Fibroblast of peridontal ligament (primary cell): ENCODE measurements around the gene FAM171A2.
A peak's percentile ranks its signal among the peaks of the same experiment; 100 is the strongest.
"Not testable (repeated sequence)": the region's sequence is repeated elsewhere in the genome, so short reads cannot be mapped to it uniquely, and the experiment has no call there.

Experiments used
- DNase-seq: peaks from one replicate; pipeline ENCODE4 v3.0.0-alpha.2; 2010; ENCODE audit errors: extremely low read depth

FAM171A2 gene

GRCh38 chr17:44363613-44364159, at the start of gene FAM171A2:
FAM171A2 (minus strand) TSS chr17:44363853; CDS start chr17:44363714, 139 bp downstream.
- DNase-seq = peak; percentile 22

DNA sequence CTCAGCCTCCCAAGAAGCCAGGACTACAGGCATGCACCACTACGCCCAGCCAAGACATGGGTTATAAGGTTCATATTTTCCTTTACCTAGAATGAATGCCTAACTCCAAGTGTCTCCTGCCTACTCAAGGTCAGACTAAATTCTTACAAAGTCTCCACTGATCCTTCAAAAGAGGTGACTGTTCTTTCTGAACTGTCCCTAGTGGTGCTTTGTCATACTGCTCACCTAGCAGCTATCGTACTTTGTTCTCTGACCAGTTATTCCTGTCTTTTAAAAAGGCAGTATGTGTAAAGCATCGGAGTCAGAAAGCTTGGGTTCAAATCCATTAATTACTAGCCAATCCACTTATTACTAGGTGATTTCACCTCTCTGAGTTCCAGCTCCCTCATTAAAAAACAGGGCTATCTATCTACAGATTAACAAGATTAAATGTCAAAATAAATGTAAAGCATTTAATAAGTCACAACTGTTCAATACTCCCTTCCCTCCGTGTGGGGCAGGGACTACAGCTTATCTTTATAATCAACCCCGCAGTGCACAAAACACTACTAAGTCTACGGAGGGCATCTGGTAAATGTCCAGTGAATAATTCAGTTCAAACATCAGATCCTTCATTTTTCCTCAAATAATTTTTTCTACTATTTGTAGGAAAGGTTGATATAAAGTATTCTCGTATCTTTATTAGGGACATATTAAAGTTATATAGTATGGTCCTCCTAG, 45.8 kb upstream of the FAM171A2 start:
- no peak for DNase-seq

DNA sequence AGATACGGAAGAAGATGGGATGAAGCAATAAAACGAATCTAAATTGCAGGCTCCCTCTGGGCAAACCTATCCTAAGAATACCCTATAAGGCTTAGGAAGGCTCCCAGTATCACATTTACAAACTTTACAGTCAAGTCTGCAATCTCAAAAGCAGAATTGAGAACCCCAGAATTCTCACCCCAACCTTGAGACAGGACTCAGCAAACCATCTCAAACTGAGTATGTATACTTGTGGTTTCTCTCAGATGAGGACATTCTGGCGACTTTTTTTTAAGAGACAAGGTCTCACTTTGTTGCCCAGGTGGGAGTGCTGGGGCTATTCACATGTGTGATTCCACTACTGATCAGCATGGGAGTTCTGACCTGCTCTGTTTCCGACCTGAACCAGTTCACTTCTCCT, 45.1 kb upstream of the FAM171A2 start:
- no peak for DNase-seq

DNA sequence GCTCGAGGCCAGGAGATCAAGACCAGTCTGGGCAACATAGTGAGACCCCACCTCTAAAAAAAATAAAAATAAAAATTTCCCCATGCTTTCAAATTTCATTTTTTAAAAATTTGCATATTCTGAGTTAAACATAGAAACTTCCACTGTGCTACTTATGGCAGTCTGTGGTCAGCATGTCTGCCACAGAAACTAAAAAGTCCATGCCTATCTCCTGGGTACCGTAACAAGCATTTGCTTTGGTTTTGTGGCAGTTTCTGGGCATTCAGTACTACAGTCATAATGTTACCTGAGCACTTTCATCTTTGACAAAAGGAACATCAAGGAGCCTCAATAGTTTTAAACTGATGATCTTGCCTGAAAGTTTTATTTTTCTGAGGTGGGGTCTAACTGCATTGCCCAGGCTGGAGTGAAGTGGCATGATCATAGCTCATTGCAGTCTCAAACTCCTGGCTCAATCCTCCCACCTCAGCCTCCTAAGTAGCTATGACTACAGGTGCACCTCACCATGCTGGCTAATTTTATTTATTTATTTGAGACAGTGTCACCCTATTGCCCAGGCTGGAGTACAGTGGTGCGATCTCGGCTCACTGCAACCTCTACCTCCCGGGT, 39.0 kb upstream of the FAM171A2 start:
- DNase-seq = no peak

DNA sequence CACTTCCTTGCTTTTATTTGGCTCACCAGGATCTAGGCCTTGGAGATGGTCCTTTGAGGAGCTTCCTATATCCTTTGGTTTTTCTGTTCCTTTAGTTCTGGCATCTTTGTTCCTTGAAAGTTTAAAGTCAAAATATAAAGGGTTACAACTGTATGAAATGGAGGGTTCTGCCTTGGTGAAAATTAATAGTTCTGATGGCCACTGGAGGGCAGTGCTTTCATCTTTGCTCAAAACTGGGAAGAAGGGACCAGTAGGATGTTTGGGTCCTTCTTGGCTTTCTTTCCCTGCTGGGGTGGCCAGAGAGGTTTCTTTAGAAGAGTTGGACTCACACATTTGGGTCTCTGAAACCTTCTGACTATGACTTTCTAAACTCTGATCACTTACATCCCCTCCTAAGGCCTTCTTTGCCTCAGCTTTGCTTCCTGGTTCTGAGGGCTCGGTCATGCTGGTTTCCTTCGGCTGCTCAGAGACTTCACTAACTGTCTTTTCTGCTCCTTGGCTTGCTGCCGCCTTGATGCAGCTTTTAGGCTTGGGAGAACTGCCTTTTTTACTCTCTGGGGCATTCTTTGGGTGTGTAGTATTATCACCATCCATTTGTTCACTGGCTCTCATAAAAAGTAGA, 36.7 kb upstream of the FAM171A2 start:
- DNase-seq = peak; percentile 52

DNA sequence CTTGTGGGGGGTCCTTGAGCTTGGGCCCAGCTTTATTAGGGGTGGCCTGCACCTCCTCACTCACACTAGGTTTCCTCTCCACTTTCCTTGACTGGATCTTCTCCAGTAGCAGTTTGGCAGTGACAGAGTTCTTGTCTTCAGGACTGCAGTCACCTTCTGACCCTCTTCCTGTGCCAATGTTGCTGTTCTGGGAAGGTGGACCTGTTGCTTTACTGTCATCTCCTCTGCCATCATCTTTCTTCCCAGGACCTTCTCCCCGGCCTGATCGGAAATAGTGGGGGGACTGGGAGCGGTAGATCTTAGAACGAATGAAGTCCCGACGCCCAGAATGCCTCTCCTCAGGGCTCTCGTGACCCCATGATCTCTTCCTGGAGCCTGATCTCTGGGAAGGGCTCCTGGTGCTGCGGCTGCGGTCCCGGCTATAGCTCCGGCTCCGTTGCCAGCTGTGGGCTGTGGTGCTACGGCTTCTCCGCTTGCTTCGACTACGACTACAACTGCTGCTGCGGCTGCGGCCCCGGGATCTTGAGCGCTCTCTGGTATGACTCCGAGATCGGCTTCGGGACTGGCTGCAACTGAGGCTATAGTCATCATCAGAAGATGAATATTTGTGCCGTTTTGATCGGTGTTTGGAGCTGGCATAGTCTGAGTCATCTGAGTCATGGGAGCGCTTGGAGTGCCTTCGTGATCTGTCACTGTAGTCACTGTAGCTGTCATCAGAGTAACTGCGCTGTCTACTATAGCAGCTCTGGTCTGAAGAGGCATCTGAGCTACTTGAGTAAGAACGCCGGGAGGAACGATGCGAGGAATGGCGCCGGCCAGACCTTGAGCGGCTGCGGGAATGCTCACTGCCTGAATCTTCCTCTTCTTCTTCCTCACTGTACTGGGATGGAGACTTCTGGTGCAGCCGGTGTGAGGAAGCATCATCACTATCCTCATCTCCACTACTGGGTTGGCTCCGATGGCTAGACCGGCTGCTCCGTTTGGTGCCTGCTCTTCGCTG, 35.3 kb upstream of the FAM171A2 start:
- no peak for DNase-seq

GRCh38 chr17:44397479-44398440, 34.1 kb upstream of the FAM171A2 start:
- no peak for DNase-seq

DNA sequence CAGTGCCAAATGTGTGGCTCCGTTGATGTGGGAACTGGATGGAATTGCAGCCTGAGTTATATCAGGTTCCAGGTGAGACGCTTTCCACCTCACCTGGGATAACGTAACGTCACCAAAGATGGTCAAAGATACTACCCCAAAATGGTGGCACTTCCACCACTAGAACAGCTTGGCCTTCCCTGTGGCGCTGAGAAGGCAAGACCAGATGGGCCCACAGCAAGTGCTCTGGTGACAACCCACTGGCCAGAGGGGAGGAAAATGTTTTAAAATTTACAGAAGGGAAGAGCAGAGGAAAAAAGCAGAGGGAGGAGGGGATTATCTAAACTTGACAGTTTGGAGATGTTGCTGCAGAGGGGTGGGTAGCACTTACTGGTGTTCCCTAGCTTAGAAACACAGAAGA, 33.3 kb upstream of the FAM171A2 start:
- no peak for DNase-seq

GRCh38 chr17:44394833-44395232, 31.2 kb upstream of the FAM171A2 start:
- no peak for DNase-seq

GRCh38 chr17:44394112-44394511, 30.5 kb upstream of the FAM171A2 start:
- not testable (repeated sequence) for DNase-seq

GRCh38 chr17:44390250-44390870, 26.7 kb upstream of the FAM171A2 start:
- no peak for DNase-seq

- no peak for DNase-seq
Measured at GRCh38 chr17:44389723-44390202, 26.1 kb upstream of the FAM171A2 start.

- no peak for DNase-seq
Measured at GRCh38 chr17:44389281-44389680, 25.6 kb upstream of the FAM171A2 start, which contains the start of gene ITGA2B. ITGA2B (minus strand) TSS chr17:44389649; CDS start chr17:44389473, 176 bp downstream.

GRCh38 chr17:44387804-44388203, 24.2 kb upstream of the FAM171A2 start:
- no peak for DNase-seq

DNA sequence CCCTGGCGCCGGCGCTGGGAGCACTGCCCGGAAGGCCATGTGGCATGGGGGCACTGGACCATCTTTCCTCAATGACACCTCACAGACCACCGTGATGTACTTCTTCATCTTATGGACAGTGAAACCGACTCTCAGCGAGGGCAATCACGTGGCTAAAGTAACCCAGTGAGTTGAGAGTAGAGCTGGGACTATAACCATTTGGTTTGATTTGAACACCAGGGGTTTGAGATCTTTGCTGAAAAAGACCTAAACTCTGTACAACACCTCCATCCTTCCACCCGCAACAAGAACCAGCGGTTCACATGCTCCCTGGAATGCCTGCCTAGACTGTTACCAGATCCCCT, 22.5 kb upstream of the FAM171A2 start:
- DNase-seq = no peak

DNA sequence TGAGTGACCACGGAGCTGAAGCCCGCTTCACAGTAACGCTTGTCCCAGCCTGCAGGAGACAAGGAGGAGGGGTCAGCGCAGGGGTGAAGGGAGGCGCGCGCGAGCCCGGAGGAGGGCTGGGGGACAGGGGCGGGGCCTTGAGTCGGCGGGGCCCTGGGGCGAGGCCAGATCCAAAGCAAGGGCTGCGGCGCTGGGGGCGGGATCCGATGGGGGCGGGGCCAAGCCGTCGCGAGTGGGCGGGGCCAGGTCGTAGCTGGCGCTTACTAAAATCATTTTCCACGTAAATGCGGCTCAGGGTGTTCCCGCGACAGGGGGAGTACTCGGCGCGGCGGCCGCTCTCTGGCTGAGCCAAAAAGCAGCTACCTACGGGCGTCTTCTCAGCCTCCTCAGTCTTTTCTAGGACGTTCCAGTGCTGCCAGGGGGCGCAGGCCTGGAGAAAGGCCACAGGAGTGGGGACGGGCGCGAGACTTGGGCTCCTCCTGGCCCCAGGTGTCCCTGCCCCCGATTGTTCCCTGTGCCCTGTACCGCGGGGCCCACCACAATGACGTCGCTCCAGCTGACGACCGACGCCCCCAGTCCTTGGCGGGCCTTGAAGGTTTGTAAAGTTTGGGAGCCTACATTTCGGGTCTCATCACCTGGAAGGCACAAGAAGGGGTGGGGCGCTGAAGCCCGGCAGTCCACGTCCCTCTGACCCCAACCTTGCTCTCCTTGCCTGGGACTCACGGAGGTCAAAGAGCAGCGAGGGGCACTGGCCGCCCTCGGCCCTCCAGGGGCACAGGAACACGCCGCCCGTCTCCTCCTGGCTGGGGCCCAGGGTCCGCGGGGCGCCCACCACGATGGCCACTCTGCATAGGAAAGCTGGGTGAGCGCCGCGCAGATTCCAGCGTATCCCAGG, 21.9 kb upstream of the FAM171A2 start:
- peak; percentile 55 for DNase-seq

DNA sequence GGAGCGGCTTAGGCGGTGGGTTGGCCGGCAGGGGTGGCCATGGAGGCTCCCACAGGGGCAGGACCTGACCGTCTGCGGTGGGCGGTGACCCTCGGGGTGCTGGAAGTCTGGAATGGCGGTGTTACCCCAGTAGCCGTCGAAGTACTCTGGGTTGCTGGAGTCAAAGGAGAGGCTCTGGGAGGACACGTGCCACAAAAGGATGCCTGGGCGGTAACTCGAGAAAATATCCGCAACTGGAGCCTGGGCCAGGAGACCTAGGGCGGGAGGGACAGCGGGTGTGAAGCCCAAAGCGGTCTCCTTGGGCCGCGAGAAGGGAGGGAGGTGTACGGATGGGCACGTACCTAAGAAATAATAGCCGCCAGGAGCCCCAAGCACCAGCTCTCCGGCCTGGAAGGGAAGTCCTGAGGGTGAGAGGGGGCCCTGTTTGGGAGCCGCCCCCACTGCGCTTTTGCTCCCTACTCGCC, 21.2 kb upstream of the FAM171A2 start:
- DNase-seq = no peak

DNA sequence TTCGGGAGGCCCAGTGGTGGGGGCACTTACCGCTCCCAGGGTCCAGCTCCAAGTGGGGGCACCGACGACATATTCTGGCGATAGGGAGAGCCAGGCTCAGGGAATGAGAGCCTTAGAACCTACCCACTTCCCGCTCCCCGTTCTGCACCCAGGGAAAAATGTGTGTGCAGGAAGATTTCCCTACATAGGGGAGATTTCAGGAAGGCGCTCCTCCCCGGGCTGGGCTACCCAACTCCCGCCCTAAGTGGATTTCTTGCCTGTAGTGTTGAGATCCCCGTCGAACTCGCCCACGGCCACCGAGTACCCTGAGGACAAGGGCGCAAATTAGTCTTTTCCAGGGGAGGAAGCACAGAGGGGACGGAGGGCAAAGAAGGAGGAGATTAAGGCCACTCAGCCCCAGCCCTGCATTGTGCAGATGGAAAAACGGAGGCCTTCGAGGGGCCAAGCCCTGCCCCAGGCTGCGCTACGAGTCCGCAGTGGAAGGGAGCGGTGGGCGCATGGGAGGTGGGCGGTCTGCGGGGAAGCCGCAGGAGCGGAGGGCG, 20.7 kb upstream of the FAM171A2 start:
- DNase-seq = no peak
